Immature natural killer cell (primary cell): Measurements from ENCODE around the gene PF4V1. TPM values are rescaled to one million over a fixed set of nuclear protein-coding genes. Genes with fewer than 3 reads are reported as not detected.
"Not testable (repeated sequence)": the region's sequence is repeated elsewhere in the genome, so short reads cannot be mapped to it uniquely, and the experiment has no call there.

Experiments
- DNase-seq, 3 donors: peaks; one replicate each; pipeline ENCODE4 v3.0.0; 2022; ENCODE audit warnings: mixed read lengths in 1 of 3
- H3K27ac Mint-ChIP-seq, 6 donors: one replicate each; pipeline ENCODE4 v1.8.0; 2020; ENCODE audit warnings: mixed read lengths in 6 of 6, mild to moderate bottlenecking in 5 of 6, inconsistent platforms in 4 of 6, moderate library complexity in 3 of 6
- H3K27me3 Mint-ChIP-seq, 3 donors: one replicate each; pipeline ENCODE4 v1.8.0; 2020 to 2021; ENCODE audit warnings: low read depth in 3 of 3, mild to moderate bottlenecking in 3 of 3, mixed read lengths in 3 of 3, moderate library complexity in 3 of 3, inconsistent platforms in 1 of 3
- H3K36me3 Mint-ChIP-seq, 3 donors: one replicate each; pipeline ENCODE4 v1.8.0; 2020; ENCODE audit warnings: mixed read lengths in 3 of 3, inconsistent platforms in 2 of 3, mild to moderate bottlenecking in 2 of 3
- H3K4me1 Mint-ChIP-seq, 2 donors: one replicate each; pipeline ENCODE4 v1.8.0; 2020; ENCODE audit warnings: inconsistent platforms in 2 of 2, mild to moderate bottlenecking in 2 of 2, mixed read lengths in 2 of 2, moderate library complexity in 1 of 2
- H3K4me3 Mint-ChIP-seq, 5 donors: one replicate each; pipeline ENCODE4 v1.8.0; 2020; ENCODE audit warnings: mild to moderate bottlenecking in 5 of 5, mixed read lengths in 5 of 5, inconsistent platforms in 3 of 5, moderate library complexity in 3 of 5
- H3K9me3 Mint-ChIP-seq, 6 donors: one replicate each; pipeline ENCODE4 v1.8.0; 2020; ENCODE audit warnings: mild to moderate bottlenecking in 6 of 6, mixed read lengths in 6 of 6, inconsistent platforms in 4 of 6, moderate library complexity in 3 of 6
- polyA plus RNA-seq, 3 donors: library from polyadenylated mRNA; unstranded; fragments of 300-500 nt; fragmentation: Illumina TruSeq; gene quantifications; one replicate each; pipeline ENCODE4 v1.2.3, GENCODE V29; 2021

The PF4V1 gene
- polyA plus RNA-seq, 3 donors from 2014 or later: 0.71 to 6.4 TPM; not detected in 1

- no peak for DNase-seq
These were observed 40.9 kb downstream of the PF4V1 start for GRCh38 chr4:73894001-73894400.

GRCh38 chr4:73895201-73896175 lies 42.4 kb downstream of the PF4V1 start:
- DNase-seq: no peak
- no peaks in the 10 kb centered on the region for H3K4me1 Mint-ChIP-seq
- no peak overlapping the region for H3K27ac Mint-ChIP-seq
- H3K36me3 Mint-ChIP-seq: no peaks in the 10 kb centered on the region
- H3K4me3 Mint-ChIP-seq: no peak overlapping the region
- H3K27me3 Mint-ChIP-seq: peaks cover 0 to 2% (median 2%) of the 10 kb centered on the region in 3 donors
- H3K9me3 Mint-ChIP-seq: peaks cover 0 to 6% (median under 1%) of the 10 kb centered on the region in 6 donors

More at GRCh38 chr4:73894001-73894400, 40.9 kb downstream of the PF4V1 start:
- Mint-ChIP-seq H3K4me3 (no peak overlapping the region), H3K9me3 (peaks cover 0 to 6% (median under 1%) of the 10 kb centered on the region in 6 donors), H3K4me1 (no peaks in the 10 kb centered on the region), H3K27ac (no peak overlapping the region), H3K27me3 (peaks cover 0 to 2% (median 0%) of the 10 kb centered on the region in 3 donors), H3K36me3 (no peaks in the 10 kb centered on the region)

GRCh38 chr4:73896416-73896815 lies 43.3 kb downstream of the PF4V1 start:
- peaks cover 0 to 6% (median under 1%) of the 10 kb centered on the region in 6 donors for H3K9me3 Mint-ChIP-seq
- H3K27ac Mint-ChIP-seq: no peak overlapping the region
- no peaks in the 10 kb centered on the region for H3K36me3 Mint-ChIP-seq
- no peak for DNase-seq
- no peak overlapping the region for H3K4me3 Mint-ChIP-seq
- H3K27me3 Mint-ChIP-seq: peaks cover 0 to 2% (median 2%) of the 10 kb centered on the region in 3 donors
- H3K4me1 Mint-ChIP-seq: no peaks in the 10 kb centered on the region

GRCh38 chr4:73897380-73898136 lies 44.5 kb downstream of the PF4V1 start:
- no peak overlapping the region for H3K27ac Mint-ChIP-seq
- H3K36me3 Mint-ChIP-seq: no peaks in the 10 kb centered on the region
- no peak for DNase-seq
- H3K9me3 Mint-ChIP-seq: peaks cover 0 to 6% (median under 1%) of the 10 kb centered on the region in 6 donors
- H3K4me3 Mint-ChIP-seq: no peak overlapping the region
- no peaks in the 10 kb centered on the region for H3K4me1 Mint-ChIP-seq
- peaks cover 0 to 2% (median 0%) of the 10 kb centered on the region in 3 donors for H3K27me3 Mint-ChIP-seq

GRCh38 chr4:73899338-73899737 lies 46.2 kb downstream of the PF4V1 start:
- not testable (repeated sequence) for DNase-seq, H3K4me3 Mint-ChIP-seq, H3K27ac Mint-ChIP-seq

GRCh38 chr4:73901031-73901430 lies 47.9 kb downstream of the PF4V1 start:
- H3K4me1 Mint-ChIP-seq: no peaks in the 10 kb centered on the region
- H3K4me3 Mint-ChIP-seq: no peak overlapping the region
- no peak overlapping the region for H3K27ac Mint-ChIP-seq
- peaks cover 0 to 6% (median under 1%) of the 10 kb centered on the region in 6 donors for H3K9me3 Mint-ChIP-seq
- DNase-seq: no peak
- peaks cover 0 to 2% (median 0%) of the 10 kb centered on the region in 3 donors for H3K27me3 Mint-ChIP-seq
- H3K36me3 Mint-ChIP-seq: no peaks in the 10 kb centered on the region

More at GRCh38 chr4:73899338-73899737, 46.2 kb downstream of the PF4V1 start:
- not testable (repeated sequence) for H3K27me3 Mint-ChIP-seq, H3K36me3 Mint-ChIP-seq, H3K4me1 Mint-ChIP-seq, H3K9me3 Mint-ChIP-seq

- H3K36me3 Mint-ChIP-seq: no peaks in the 10 kb centered on the region
These were observed 49.0 kb downstream of the PF4V1 start for GRCh38 chr4:73902038-73902637.

GRCh38 chr4:73902817-73903547 lies 49.9 kb downstream of the PF4V1 start:
- H3K36me3 Mint-ChIP-seq: no peaks in the 10 kb centered on the region
- peaks cover 0 to 12% (median 4%) of the 10 kb centered on the region in 6 donors for H3K9me3 Mint-ChIP-seq
- DNase-seq: no peak
- H3K27ac Mint-ChIP-seq: no peak overlapping the region
- no peak overlapping the region for H3K4me3 Mint-ChIP-seq
- no peaks in the 10 kb centered on the region for H3K4me1 Mint-ChIP-seq
- peaks cover 0 to 2% (median 0%) of the 10 kb centered on the region in 3 donors for H3K27me3 Mint-ChIP-seq

More at GRCh38 chr4:73902038-73902637, 49.0 kb downstream of the PF4V1 start:
- Mint-ChIP-seq H3K9me3 (peaks cover 0 to 11% (median 3%) of the 10 kb centered on the region in 6 donors), H3K27me3 (peaks cover 0 to 2% (median 0%) of the 10 kb centered on the region in 3 donors), H3K4me1 (no peaks in the 10 kb centered on the region), H3K27ac (no peak overlapping the region), H3K4me3 (no peak overlapping the region)
- no peak for DNase-seq

Other genes with a start within 250 kb of the PF4V1 start
- gene RASSF6, start 232.9 kb upstream of the PF4V1 start, polyA plus RNA-seq: not detected
- gene CXCL8, start 112.7 kb upstream of the PF4V1 start, polyA plus RNA-seq: 1 to 10 TPM in 2 of 3 donors, not detected in 1; 1.8 to 2.1 TPM
- not detected for gene CXCL6, start 16.6 kb upstream of the PF4V1 start, polyA plus RNA-seq
- not detected for gene CXCL1, start 16.1 kb downstream of the PF4V1 start, polyA plus RNA-seq
- 100 to 1,000 TPM in 1 of 3 donors, 1 to 10 TPM in 1, under 1 TPM in 1; 0.88 to 107 (median 9.4) TPM for gene PF4, start 128.7 kb downstream of the PF4V1 start, polyA plus RNA-seq
- 100 to 1,000 TPM in 1 of 3 donors, 10 to 100 TPM in 2; 13.6 to 258 (median 35.7) TPM for gene PPBP, start 134.9 kb downstream of the PF4V1 start, polyA plus RNA-seq
- under 1 TPM in 2 of 3 donors, not detected in 1; 0.41 to 0.76 TPM for gene CXCL5, start 145.4 kb downstream of the PF4V1 start, polyA plus RNA-seq
- gene CXCL3, start 185.4 kb downstream of the PF4V1 start, polyA plus RNA-seq: not detected
- 1 to 10 TPM in 1 of 3 donors, not detected in 2; 1.3 TPM for gene CXCL2, start 245.9 kb downstream of the PF4V1 start, polyA plus RNA-seq